Neutrophil (primary cell): Measurements from ENCODE around the gene MDK.

Experiments used
- H3K27ac ChIP-seq: fragments of 200-600 bp; sonication (generic); 2 replicates; pipeline ENCODE4 v1.5.1; 2016; ENCODE audit warnings: mild to moderate bottlenecking, moderate library complexity
- H3K27me3 ChIP-seq: fragments of 200-600 bp; sonication (generic); 2 replicates; pipeline ENCODE4 v1.6.0; 2016; ENCODE audit warnings: mild to moderate bottlenecking
- H3K36me3 ChIP-seq: fragments of 200-600 bp; sonication (generic); 2 replicates; pipeline ENCODE4 v1.5.1; 2017
- H3K4me1 ChIP-seq, 2 experiments: fragments of 200-600 bp in 1 of 2; sonication (generic) in 1 of 2; 1 replicate in 1 of 2; 2 replicates in 1 of 2; pipeline versions ENCODE4 v1.5.1 to v1.6.1; 2013 to 2016; ENCODE audit warnings: low read depth in 1 of 2, low read length in 1 of 2, mild to moderate bottlenecking in 1 of 2, moderate library complexity in 1 of 2; ENCODE audit not compliant: control insufficient read depth in 1 of 2, insufficient read depth in 1 of 2
- H3K4me3 ChIP-seq, 2 experiments: fragments of 200-600 bp in 1 of 2; sonication (generic) in 1 of 2; 1 replicate in 1 of 2; 2 replicates in 1 of 2; pipeline ENCODE4 v1.5.1; 2013 to 2016; ENCODE audit warnings: low read depth in 1 of 2, low read length in 1 of 2, mild to moderate bottlenecking in 1 of 2, moderate library complexity in 1 of 2
- H3K9me3 ChIP-seq: fragments of 200-600 bp; sonication (generic); 2 replicates; pipeline ENCODE4 v1.5.1; 2016
- TF ChIP-seq, protein P1 (sequence below): fragments of 200-600 bp; sonication (generic); IDR thresholded peaks from 2 replicates; pipeline ENCODE4 v1.5.1; 2016; ENCODE audit warnings: antibody characterized with exemption

The MDK gene

DNA sequence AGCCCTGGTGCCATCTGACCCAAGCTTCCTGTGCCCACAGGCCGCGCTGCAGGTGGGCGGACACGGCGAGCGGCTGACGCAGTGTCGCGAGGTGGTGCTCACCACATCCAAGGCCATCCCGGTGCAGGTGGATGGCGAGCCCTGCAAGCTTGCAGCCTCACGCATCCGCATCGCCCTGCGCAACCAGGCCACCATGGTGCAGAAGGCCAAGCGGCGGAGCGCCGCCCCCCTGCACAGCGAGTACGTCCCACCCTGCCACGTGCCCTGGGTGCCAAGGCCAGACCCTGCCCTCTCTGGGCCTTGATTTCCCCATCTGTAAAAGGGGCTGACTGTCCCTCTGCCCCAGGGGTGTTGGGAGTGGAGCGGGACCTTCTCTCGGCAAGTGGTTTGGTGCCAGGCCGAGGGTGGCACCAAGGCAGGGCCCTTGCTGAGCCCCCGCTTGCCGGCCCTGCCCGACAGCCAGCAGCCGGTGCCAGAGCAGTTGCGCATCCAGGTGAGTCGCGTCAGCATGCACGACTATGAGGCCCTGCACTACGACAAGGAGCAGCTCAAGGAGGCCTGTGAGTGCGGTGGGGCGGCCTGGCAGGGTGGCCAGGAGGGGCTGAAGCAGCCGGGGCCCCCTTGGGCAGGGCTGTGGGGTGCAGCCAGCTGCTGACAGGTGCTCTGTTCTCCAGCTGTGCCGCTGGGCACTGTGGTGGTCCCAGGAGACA lies 5.9 kb upstream of the MDK start:
- Histone ChIP-seq H3K4me1 (peaks cover 20 to 32% of the 10 kb centered on the region in 2 experiments), H3K9me3 (peaks cover 6% of the 10 kb centered on the region)
- TF ChIP-seq, protein P1, sequence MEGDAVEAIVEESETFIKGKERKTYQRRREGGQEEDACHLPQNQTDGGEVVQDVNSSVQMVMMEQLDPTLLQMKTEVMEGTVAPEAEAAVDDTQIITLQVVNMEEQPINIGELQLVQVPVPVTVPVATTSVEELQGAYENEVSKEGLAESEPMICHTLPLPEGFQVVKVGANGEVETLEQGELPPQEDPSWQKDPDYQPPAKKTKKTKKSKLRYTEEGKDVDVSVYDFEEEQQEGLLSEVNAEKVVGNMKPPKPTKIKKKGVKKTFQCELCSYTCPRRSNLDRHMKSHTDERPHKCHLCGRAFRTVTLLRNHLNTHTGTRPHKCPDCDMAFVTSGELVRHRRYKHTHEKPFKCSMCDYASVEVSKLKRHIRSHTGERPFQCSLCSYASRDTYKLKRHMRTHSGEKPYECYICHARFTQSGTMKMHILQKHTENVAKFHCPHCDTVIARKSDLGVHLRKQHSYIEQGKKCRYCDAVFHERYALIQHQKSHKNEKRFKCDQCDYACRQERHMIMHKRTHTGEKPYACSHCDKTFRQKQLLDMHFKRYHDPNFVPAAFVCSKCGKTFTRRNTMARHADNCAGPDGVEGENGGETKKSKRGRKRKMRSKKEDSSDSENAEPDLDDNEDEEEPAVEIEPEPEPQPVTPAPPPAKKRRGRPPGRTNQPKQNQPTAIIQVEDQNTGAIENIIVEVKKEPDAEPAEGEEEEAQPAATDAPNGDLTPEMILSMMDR: no peak

DNA sequence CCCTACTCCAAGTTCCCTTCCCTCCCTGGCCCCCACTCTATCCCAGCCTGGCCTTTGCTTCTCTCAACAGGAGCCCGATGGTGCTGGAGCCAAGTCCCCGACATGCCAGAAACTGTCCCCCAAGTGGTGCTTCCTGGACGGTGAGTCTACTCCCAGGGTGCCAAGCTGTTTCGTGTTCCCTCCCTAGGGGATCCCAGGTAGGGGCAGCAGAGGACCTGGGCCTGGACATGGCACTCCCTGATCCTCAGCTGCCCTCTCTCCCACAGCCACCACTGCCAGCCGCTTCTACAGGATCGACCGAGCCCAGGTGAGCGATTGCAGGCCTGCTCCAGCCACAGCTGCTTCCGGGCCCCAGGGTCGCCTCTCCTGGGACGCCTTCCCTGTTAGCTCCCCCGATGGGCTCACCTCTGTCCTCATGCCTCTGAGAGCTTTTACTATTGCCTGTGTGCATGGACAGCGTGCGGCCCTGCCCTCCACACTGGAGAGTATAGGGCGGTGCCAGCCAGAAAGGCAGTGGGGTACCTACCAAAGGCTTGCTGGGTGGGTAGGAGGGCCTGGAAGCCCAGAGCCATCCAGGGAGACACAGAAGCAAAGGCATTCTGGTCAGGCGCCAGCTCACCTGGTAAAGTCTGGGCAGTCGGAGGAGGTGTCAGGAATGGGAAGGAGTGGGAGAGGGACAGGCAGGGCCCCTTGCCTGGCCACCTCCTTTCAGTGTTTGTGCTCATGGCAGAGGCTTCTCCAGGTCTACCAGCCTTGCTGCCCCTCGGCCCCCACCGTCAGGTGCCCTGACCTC lies 5.0 kb upstream of the MDK start:
- peaks cover 6% of the 10 kb centered on the region for H3K9me3 ChIP-seq
- no peak overlapping the region for H3K4me3 ChIP-seq
- TF ChIP-seq, protein P1: no peak
- peaks cover 9% of the 10 kb centered on the region for H3K27me3 ChIP-seq
- H3K36me3 ChIP-seq: peaks cover 81% of the 10 kb centered on the region
- H3K27ac ChIP-seq: peak overlapping the region; percentile 27
- H3K4me1 ChIP-seq: peaks cover 20 to 41% of the 10 kb centered on the region in 2 experiments

More for the DNA sequence above, 5.9 kb upstream of the MDK start:
- no peaks in the 10 kb centered on the region for H3K27me3 ChIP-seq
- no peak overlapping the region for H3K4me3 ChIP-seq
- peaks cover 90% of the 10 kb centered on the region for H3K36me3 ChIP-seq
- H3K27ac ChIP-seq: no peak overlapping the region

DNA sequence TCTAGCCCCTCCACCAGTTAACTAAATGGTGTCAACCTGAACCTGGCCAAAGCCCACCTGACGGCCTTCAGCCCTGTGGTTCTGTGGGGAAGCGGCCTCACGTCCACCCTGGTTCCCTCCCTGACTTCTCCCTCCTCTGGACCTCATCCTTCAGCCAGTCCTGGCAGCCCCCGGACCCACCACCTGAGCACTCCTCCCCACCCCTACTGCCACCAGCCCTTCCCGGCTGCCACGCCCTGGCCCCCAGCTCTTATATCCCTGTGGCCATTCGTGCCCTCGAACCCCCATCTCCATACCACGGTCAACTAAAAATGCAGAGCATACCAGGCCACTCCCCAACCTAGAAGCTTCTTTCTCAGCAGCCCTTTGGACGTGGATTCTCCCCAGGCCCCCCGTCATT lies 4.2 kb upstream of the MDK start:
- Histone ChIP-seq H3K4me3 (no peak overlapping the region), H3K4me1 (peaks cover 27 to 48% of the 10 kb centered on the region in 2 experiments), H3K36me3 (peaks cover 72% of the 10 kb centered on the region), H3K27me3 (peaks cover 17% of the 10 kb centered on the region), H3K27ac (peak overlapping the region; percentile 76), H3K9me3 (peaks cover 6% of the 10 kb centered on the region)
- TF ChIP-seq, protein P1: no peak

DNA sequence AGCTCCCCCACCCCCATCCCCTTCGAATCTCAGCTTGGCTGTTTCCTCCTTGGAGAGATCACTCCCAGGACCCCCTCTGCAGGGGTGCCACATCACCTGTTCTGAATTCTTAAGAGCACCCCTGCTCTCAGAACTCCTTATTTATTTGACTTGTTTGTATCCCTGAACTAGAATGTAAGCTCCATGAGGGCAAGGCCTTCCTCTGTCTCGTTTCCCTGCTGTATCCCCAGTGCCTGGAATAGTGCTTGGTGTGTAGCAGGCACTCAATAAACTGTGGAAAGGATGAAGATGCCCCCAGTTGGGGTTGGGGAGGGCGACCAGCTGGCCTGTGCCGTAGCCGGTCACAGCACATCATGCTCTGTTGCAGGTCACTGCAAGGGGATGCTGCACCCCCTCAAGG lies 3.6 kb upstream of the MDK start:
- Histone ChIP-seq H3K4me3 (no peak overlapping the region), H3K27me3 (peaks cover 23% of the 10 kb centered on the region), H3K4me1 (peaks cover 32 to 53% of the 10 kb centered on the region in 2 experiments), H3K36me3 (peaks cover 67% of the 10 kb centered on the region), H3K9me3 (peaks cover 6% of the 10 kb centered on the region), H3K27ac (peak overlapping the region; percentile 76)
- TF ChIP-seq, protein P1: no peak

DNA sequence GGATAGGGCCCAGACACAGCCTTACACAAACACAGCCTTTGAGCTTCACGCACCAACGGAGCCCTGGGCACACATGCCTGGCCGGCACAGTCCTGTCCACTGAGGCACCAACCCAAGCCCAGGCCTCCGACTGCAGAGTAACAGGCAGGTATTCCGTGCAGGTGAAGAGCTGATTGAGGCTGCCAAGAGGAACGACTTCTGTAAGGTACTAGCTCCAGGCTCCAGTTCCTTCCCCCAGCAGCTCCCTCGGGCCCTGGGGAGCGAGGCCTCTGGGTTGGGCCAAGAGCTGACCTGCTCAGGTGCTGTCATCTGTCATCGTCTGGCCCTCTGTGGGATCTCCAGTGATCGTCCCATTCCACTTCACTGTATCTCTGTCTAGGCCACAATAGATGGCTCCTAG lies 3.2 kb upstream of the MDK start:
- H3K4me3 ChIP-seq: no peak overlapping the region
- TF ChIP-seq, protein P1: no peak
- peak overlapping the region; percentile 76 for H3K27ac ChIP-seq
- H3K27me3 ChIP-seq: peaks cover 27% of the 10 kb centered on the region
- H3K36me3 ChIP-seq: peaks cover 64% of the 10 kb centered on the region
- H3K4me1 ChIP-seq: peaks cover 32 to 57% of the 10 kb centered on the region in 2 experiments
- peaks cover 6% of the 10 kb centered on the region for H3K9me3 ChIP-seq
